ENCODE measurements around the gene SACS. TPM values are rescaled to one million over a fixed set of nuclear protein-coding genes. Genes with fewer than 3 reads are reported as not detected.

SACS gene
- total RNA-seq, 2 donors from 2014 or later: 15.2 to 29.2 TPM

DNA sequence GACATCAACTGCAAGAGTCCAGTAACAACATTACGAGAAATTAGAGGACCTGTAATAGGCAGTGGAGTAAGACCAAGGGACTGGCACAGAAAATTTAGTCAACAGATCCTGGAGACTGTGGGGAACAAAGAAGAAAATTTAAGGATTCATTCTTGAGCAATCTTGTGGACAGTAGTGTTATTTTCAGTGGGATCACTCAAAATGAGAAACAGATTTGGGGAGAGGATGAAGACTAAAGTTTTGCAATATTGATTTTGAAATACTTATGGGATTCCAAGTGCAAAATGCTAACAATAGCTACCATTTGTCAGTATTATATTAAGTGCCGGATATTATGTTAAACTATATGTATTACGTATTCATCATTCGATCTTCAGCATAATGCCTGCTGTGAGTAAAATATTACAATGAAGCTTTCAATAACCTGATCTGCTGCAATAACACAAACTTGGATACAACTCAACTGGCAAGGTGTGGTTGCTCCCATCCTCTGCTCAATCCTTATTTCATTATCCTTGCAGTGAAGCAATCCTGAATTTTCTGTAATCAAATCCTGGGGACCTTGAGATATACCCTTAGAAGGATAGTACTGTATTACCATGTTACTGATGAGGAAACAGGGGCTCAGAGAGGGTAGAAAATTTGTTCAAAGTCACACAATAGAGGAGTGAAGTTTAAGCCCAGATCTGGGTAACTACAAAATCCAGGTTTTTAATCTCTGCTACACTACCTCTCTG lies 84.2 kb downstream of the SACS start:
- H3K9me3 ChIP-seq: no peaks in the 10 kb centered on the region
- TF ChIP-seq, protein P1, sequence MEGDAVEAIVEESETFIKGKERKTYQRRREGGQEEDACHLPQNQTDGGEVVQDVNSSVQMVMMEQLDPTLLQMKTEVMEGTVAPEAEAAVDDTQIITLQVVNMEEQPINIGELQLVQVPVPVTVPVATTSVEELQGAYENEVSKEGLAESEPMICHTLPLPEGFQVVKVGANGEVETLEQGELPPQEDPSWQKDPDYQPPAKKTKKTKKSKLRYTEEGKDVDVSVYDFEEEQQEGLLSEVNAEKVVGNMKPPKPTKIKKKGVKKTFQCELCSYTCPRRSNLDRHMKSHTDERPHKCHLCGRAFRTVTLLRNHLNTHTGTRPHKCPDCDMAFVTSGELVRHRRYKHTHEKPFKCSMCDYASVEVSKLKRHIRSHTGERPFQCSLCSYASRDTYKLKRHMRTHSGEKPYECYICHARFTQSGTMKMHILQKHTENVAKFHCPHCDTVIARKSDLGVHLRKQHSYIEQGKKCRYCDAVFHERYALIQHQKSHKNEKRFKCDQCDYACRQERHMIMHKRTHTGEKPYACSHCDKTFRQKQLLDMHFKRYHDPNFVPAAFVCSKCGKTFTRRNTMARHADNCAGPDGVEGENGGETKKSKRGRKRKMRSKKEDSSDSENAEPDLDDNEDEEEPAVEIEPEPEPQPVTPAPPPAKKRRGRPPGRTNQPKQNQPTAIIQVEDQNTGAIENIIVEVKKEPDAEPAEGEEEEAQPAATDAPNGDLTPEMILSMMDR (IDR thresholded peaks at IDR 0.05): no peak
- H3K27ac ChIP-seq: peak overlapping the region; percentile 35 to 37
- no peak overlapping the region for H3K4me3 ChIP-seq
- H3K4me1 ChIP-seq: peaks cover 0 to 10% of the 10 kb centered on the region in 2 donors
- no peak for DNase-seq (ENCODE audit: low spot score)
- no peaks in the 10 kb centered on the region for H3K27me3 ChIP-seq
- peaks cover 2% of the 10 kb centered on the region for H3K36me3 ChIP-seq

DNA sequence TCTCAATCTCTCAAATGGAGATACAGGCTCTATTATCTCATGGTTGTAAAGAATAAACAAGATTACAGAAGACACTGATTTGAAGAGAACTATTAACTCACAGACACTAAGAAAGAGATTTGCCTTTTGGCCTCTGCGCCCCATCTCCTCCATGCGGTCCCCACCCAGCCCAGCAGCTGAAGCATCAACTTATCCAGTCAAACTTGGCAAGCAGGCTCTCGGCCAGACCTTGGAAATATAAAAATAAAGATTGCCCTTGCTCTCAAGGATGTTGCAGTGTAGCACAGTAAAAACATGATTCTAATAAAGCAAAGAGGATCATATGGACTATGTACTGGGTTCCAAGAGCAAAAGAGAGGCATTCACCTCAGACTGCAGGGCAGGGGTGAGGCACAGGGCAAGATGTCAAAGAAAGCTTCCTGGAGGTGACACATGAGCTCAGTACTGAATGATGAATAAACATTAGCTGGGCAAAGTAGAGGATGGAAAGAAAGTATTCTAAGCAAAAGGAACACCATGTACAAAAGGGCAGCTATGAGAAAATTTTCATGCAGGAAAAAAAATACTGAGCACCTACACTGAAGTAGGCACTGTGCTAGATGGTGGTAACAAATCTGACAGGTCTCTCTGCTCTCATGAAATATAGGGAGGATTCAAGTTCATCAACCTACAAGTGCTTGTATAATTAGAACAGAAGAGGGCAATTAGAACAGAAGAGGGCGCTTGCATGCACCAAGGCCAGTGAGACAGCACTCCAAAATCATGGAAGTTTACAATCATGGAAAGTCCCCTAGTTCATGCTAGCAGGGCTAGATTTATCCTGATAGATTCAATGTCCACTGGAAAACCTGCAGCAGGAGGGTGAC lies 85.0 kb downstream of the SACS start:
- Histone ChIP-seq H3K4me1 (peaks cover 0 to 10% of the 10 kb centered on the region in 2 donors), H3K9me3 (no peaks in the 10 kb centered on the region), H3K27ac (peak overlapping the region; percentile 35 to 37), H3K4me3 (no peak overlapping the region), H3K27me3 (no peaks in the 10 kb centered on the region), H3K36me3 (no peaks in the 10 kb centered on the region)
- TF ChIP-seq, protein P1 (IDR thresholded peaks at IDR 0.05): peak in 1 of 2 donors; percentile 36
- no peak for DNase-seq (ENCODE audit: low spot score)

DNA sequence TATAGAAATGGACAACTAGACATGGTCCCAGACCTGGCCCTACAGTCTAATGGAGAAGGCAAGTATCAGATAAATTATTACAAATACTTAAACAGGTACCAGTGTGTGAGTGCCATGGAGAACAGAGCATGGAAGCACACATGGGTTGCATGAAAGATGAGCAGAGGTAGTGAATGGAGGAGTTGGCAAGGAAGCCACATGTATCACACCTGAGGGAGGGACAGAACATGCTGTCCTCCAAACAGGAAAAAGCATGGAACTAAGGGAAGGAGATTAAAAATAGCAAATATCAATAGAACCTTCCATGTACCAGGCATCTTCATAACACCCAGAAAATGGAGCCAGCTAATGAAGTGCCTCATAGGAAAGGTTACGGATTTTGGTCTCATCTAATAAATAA lies 85.9 kb downstream of the SACS start:
- Histone ChIP-seq H3K4me3 (no peak overlapping the region), H3K27ac (no peak overlapping the region), H3K4me1 (peaks cover 0 to 10% of the 10 kb centered on the region in 2 donors), H3K36me3 (no peaks in the 10 kb centered on the region), H3K27me3 (no peaks in the 10 kb centered on the region), H3K9me3 (no peaks in the 10 kb centered on the region)
- DNase-seq (ENCODE audit: low spot score): no peak
- TF ChIP-seq, protein P1 (IDR thresholded peaks at IDR 0.05): no peak

DNA sequence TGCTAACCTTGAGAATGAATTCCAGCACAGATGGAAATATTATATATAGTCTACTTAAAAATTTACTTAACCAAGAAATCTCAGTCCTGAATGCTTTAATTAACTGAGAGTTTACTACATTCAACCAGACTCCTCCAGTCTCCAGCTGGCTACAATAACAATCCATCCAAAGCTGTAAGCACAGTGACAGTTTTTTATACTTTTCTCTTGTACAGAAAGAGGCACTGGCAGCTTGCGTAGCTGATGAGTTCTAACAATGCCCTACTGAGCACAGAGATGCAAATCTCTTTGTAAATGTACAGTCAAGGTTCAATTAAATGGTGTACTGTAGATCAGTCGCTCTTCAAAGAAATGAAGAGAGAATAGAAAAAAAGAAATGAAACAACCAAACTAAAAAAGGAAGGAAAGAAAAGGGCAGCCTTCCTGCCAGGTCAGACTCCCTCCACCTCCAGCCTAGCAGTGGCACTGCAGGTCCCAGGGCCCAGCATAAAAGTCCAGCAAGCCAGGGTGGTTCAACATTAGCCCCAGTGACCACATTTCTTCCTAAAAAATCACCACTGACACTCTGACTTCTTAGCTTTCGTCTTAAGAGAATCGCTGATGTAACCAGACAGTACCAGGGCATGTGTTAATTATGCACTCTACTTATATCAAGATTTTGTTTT lies 88.4 kb downstream of the SACS start:
- TF ChIP-seq, protein P1 (IDR thresholded peaks at IDR 0.05): no peak
- H3K27me3 ChIP-seq: no peaks in the 10 kb centered on the region
- no peak overlapping the region for H3K27ac ChIP-seq
- H3K4me3 ChIP-seq: no peak overlapping the region
- H3K36me3 ChIP-seq: peaks cover 14% of the 10 kb centered on the region
- H3K4me1 ChIP-seq: peaks cover 0 to 10% of the 10 kb centered on the region in 2 donors
- H3K9me3 ChIP-seq: no peaks in the 10 kb centered on the region
- no peak for DNase-seq (ENCODE audit: low spot score)

DNA sequence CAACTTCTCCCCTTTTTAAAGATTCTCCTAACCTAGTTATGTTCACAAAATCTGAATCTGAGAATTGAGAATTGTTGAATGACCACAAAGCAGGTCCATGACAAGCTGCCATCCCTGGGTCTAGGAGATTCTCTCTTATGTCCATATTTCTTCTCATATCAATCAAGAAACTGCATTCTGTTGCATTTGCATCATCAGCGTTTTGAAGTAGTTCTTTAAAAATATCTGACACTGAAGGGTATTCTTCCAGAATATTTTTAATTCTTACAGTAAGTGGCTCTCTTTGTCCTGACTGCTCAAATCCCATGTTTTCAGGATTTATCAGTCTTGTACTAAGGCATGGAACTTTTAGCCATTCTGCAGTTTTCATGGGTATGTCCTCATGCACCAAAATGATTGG lies 94.3 kb downstream of the SACS start:
- Histone ChIP-seq H3K27ac (no peak overlapping the region), H3K4me3 (no peak overlapping the region), H3K27me3 (no peaks in the 10 kb centered on the region), H3K9me3 (peaks cover 0 to 8% of the 10 kb centered on the region in 2 donors), H3K36me3 (peaks cover 19% of the 10 kb centered on the region), H3K4me1 (no peaks in the 10 kb centered on the region)
- TF ChIP-seq, protein P1 (IDR thresholded peaks at IDR 0.05): no peak
- DNase-seq (ENCODE audit: low spot score): no peak

Data from right atrium auricular region (tissue), 2 donors.